Measurements from ENCODE around the gene SH2D4B. TPM values are rescaled to one million over a fixed set of nuclear protein-coding genes. Genes with fewer than 3 reads are reported as not detected.

SH2D4B gene
- total RNA-seq, 1 experiment from 2014 or later: 0.22 TPM

DNA sequence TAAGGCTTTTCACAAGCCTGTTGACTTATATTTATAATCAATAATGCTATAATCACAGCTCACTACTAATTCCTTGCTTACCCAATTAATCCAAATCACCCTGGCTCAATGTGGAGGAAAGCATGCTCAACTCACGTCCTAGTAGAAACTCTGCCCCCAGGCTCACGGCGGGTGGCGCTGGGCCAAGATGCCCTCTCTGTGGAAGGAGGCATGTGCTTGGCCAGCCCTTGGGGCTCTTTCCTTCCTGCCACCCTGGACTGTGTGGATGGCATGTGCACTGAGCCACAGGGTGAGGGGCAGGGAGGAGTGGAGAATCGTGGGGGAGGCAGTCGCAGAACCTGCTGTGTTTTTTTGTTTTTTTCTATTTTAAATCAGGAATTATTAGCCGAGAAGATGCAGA lies 96.2 kb downstream of the SH2D4B start:
- no peak for TF ChIP-seq POLR2AphosphoS5 (IDR thresholded peaks at IDR 0.05; ENCODE audit: low read depth, low read length)
- no peak for TF ChIP-seq CBX3 (IDR thresholded peaks at IDR 0.05; ENCODE audit: low read depth)
- TF ChIP-seq, protein P1, sequence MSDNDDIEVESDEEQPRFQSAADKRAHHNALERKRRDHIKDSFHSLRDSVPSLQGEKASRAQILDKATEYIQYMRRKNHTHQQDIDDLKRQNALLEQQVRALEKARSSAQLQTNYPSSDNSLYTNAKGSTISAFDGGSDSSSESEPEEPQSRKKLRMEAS (IDR thresholded peaks at IDR 0.05): no peak
- TF ChIP-seq EZH2 (IDR thresholded peaks at IDR 0.05): no peak
- TF ChIP-seq EZH2phosphoT487 (IDR thresholded peaks at IDR 0.05; ENCODE audit: borderline replicate concordance): no peak
- Histone ChIP-seq H3K27ac (ENCODE audit: low read depth, low read length) (no peak overlapping the region), H3K36me3 (ENCODE audit: control insufficient read depth in 1 of 2, insufficient read depth in 2 of 2, low read length in 2 of 2) (no peaks in the 10 kb centered on the region), H2AFZ (ENCODE audit: low read depth, low read length, poor library complexity, severe bottlenecking) (no peak overlapping the region), H3K4me2 (ENCODE audit: low read length) (no peak overlapping the region), H4K20me1 (ENCODE audit: insufficient read depth) (no peaks in the 10 kb centered on the region), H3K4me3 (replicated peaks in 1 of 2; ENCODE audit: low read depth in 1 of 2, low read length in 2 of 2) (no peak overlapping the region), H3K9ac (ENCODE audit: low read length) (no peak overlapping the region), H3K9me3 (ENCODE audit: control insufficient read depth in 1 of 2, insufficient read depth in 1 of 2, low read depth in 1 of 2, low read length in 2 of 2) (no peaks in the 10 kb centered on the region), H3K27me3 (ENCODE audit: insufficient read depth, low read length) (no peaks in the 10 kb centered on the region), H3K4me1 (ENCODE audit: control insufficient read depth in 1 of 2, insufficient read depth in 2 of 2, low read length in 2 of 2) (no peaks in the 10 kb centered on the region), H3K9me2 (ENCODE audit: insufficient read depth) (no peaks in the 10 kb centered on the region), H3K79me2 (ENCODE audit: insufficient read depth, low read length) (no peaks in the 10 kb centered on the region)
- no TSS peak for BruUV-seq (replicated peaks)
- DNase-seq (ENCODE audit: low read depth, low spot score): no peak
- ChIA-PET RAD21 (ENCODE audit: low non-redundant PET in 1 of 2, low total read pairs in 2 of 2, uncharacterized antibody in 2 of 2, unreplicated experiment in 2 of 2) (no interaction called here), CTCF (no interaction called here), POLR2A (no interaction called here)
- ATAC-seq: no peak
- intact Hi-C loops (cut with micrococcal nuclease): no loop called here

DNA sequence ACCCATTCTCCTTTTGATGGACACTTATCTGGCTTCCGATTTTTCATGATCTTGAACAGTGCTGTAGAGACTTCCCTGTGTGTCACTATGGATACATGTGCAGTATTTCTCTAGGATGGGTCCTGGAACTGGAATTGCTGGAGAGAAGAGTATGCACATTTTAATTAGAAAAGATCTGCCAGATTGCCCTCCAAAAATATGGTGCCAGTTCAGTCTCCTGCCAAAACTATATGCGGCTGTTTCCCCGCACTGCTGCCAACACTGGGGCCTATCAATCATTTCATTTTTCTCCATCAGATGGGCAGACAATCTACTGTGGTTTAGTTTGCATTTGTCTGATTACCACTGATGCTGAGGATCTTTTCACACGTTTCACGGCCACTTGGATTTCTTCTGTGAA lies 105.0 kb downstream of the SH2D4B start:
- POLR2A ChIA-PET: no interaction called here
- no peaks in the 10 kb centered on the region for H4K20me1 ChIP-seq (ENCODE audit: insufficient read depth)
- H3K27ac ChIP-seq (ENCODE audit: low read depth, low read length): no peak overlapping the region
- RAD21 ChIA-PET (ENCODE audit: low non-redundant PET in 1 of 2, low total read pairs in 2 of 2, uncharacterized antibody in 2 of 2, unreplicated experiment in 2 of 2): no interaction called here
- no peak overlapping the region for H3K4me2 ChIP-seq (ENCODE audit: low read length)
- H2AFZ ChIP-seq (ENCODE audit: low read depth, low read length, poor library complexity, severe bottlenecking): no peak overlapping the region
- TF ChIP-seq, protein P2, sequence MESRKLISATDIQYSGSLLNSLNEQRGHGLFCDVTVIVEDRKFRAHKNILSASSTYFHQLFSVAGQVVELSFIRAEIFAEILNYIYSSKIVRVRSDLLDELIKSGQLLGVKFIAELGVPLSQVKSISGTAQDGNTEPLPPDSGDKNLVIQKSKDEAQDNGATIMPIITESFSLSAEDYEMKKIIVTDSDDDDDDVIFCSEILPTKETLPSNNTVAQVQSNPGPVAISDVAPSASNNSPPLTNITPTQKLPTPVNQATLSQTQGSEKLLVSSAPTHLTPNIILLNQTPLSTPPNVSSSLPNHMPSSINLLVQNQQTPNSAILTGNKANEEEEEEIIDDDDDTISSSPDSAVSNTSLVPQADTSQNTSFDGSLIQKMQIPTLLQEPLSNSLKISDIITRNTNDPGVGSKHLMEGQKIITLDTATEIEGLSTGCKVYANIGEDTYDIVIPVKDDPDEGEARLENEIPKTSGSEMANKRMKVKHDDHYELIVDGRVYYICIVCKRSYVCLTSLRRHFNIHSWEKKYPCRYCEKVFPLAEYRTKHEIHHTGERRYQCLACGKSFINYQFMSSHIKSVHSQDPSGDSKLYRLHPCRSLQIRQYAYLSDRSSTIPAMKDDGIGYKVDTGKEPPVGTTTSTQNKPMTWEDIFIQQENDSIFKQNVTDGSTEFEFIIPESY (IDR thresholded peaks at IDR 0.05; ENCODE audit: extremely low read depth, insufficient replicate concordance, low read length): no peak
- no peaks in the 10 kb centered on the region for H3K36me3 ChIP-seq (ENCODE audit: control insufficient read depth in 1 of 2, insufficient read depth in 2 of 2, low read length in 2 of 2)
- no peaks in the 10 kb centered on the region for H3K9me3 ChIP-seq (ENCODE audit: control insufficient read depth in 1 of 2, insufficient read depth in 1 of 2, low read depth in 1 of 2, low read length in 2 of 2)
- no peak overlapping the region for H3K9ac ChIP-seq (ENCODE audit: low read length)
- no peaks in the 10 kb centered on the region for H3K9me2 ChIP-seq (ENCODE audit: insufficient read depth)
- DNase-seq (ENCODE audit: low read depth, low spot score) (no peak), ATAC-seq (no peak)
- no TSS peak for BruUV-seq (replicated peaks)
- no peaks in the 10 kb centered on the region for H3K79me2 ChIP-seq (ENCODE audit: insufficient read depth, low read length)
- intact Hi-C loops (cut with micrococcal nuclease): no loop called here
- CTCF ChIA-PET: no interaction called here
- no peak overlapping the region for H3K4me3 ChIP-seq (replicated peaks in 1 of 2; ENCODE audit: low read depth in 1 of 2, low read length in 2 of 2)
- peaks cover 46% of the 10 kb centered on the region for H3K27me3 ChIP-seq (ENCODE audit: insufficient read depth, low read length)
- H3K4me1 ChIP-seq (ENCODE audit: control insufficient read depth in 1 of 2, insufficient read depth in 2 of 2, low read length in 2 of 2): no peaks in the 10 kb centered on the region
